ENCODE results near the gene NUCKS1. TPM values are rescaled to one million over a fixed set of nuclear protein-coding genes. Genes with fewer than 3 reads are reported as not detected.

Gene NUCKS1
- total and polyA plus RNA-seq, 2 of the 13 experiments (the other 11 are each of a cell fraction or from before 2014, with no cell fraction given), result 35.5 to 117 TPM

DNA sequence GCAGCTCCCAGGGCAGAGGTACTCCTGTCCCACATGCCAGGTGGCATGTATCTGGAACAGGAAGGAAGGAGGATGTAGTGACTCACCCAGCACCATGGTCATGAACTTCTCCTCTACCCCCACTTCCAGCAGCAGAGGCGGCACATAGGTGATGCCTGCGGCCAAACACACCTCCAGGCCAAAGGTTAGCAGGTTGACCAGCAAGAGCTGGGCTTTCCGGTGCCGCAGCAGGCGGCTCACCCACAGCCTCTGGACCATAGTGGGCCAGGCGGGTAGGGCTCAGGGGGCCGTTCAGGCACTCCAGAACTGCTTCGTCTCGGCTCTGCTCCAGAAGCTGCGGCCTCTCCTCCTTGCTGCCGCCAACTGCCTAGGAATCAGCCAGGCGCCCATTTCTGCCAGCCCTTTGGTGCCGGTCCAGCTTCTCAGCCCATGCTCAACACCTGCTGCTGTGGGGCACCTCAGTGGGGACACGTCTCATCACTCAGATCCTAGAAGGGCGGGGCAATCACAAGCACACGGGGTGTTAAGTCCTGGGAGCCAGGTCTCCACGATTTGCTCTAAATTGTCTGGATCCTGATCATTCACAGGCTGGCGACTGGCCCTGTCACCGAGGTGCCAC, 85.5 kb downstream of the NUCKS1 start (continued):
- TF ChIP-seq ZBTB10 (CRISPR knock-in tag; IDR thresholded peaks at IDR 0.05; ENCODE audit: borderline replicate concordance) (no peak), ZNF274 (CRISPR knock-in tag; IDR thresholded peaks at IDR 0.05) (0 out of 2 replicates have a peak, but pooled peaks have one; percentile 39), BORCS8-MEF2B (CRISPR knock-in tag; IDR thresholded peaks at IDR 0.05) (no peak), ESRRA (CRISPR knock-in tag; IDR thresholded peaks at IDR 0.05; ENCODE audit: low read depth) (no peak), NPAS2 (CRISPR knock-in tag; IDR thresholded peaks at IDR 0.05; ENCODE audit: borderline replicate concordance) (no peak), SYNCRIP (IDR thresholded peaks at IDR 0.05; ENCODE audit: insufficient read depth, low read depth, low read length) (no peak), KDM5B (CRISPR knock-in tag; IDR thresholded peaks at IDR 0.05; ENCODE audit: borderline replicate concordance) (peak; percentile 33; the same call in 1 of the 2 replicates), SNAPC5 (CRISPR knock-in tag; IDR thresholded peaks at IDR 0.05; ENCODE audit: borderline replicate concordance) (no peak), ZNF124 (CRISPR knock-in tag; IDR thresholded peaks at IDR 0.05) (no peak), ZC3H13 (CRISPR knock-in tag; IDR thresholded peaks at IDR 0.05) (no peak), ATM (IDR thresholded peaks at IDR 0.05; ENCODE audit: borderline replicate concordance) (no peak)
- TF ChIP-seq, protein P1, sequence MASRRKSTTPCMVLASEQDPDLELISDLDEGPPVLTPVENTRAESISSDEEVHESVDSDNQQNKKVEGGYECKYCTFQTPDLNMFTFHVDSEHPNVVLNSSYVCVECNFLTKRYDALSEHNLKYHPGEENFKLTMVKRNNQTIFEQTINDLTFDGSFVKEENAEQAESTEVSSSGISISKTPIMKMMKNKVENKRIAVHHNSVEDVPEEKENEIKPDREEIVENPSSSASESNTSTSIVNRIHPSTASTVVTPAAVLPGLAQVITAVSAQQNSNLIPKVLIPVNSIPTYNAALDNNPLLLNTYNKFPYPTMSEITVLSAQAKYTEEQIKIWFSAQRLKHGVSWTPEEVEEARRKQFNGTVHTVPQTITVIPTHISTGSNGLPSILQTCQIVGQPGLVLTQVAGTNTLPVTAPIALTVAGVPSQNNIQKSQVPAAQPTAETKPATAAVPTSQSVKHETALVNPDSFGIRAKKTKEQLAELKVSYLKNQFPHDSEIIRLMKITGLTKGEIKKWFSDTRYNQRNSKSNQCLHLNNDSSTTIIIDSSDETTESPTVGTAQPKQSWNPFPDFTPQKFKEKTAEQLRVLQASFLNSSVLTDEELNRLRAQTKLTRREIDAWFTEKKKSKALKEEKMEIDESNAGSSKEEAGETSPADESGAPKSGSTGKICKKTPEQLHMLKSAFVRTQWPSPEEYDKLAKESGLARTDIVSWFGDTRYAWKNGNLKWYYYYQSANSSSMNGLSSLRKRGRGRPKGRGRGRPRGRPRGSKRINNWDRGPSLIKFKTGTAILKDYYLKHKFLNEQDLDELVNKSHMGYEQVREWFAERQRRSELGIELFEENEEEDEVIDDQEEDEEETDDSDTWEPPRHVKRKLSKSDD (CRISPR knock-in tag; IDR thresholded peaks at IDR 0.05; ENCODE audit: low read depth), result no peak
- TF ChIP-seq, protein P2, sequence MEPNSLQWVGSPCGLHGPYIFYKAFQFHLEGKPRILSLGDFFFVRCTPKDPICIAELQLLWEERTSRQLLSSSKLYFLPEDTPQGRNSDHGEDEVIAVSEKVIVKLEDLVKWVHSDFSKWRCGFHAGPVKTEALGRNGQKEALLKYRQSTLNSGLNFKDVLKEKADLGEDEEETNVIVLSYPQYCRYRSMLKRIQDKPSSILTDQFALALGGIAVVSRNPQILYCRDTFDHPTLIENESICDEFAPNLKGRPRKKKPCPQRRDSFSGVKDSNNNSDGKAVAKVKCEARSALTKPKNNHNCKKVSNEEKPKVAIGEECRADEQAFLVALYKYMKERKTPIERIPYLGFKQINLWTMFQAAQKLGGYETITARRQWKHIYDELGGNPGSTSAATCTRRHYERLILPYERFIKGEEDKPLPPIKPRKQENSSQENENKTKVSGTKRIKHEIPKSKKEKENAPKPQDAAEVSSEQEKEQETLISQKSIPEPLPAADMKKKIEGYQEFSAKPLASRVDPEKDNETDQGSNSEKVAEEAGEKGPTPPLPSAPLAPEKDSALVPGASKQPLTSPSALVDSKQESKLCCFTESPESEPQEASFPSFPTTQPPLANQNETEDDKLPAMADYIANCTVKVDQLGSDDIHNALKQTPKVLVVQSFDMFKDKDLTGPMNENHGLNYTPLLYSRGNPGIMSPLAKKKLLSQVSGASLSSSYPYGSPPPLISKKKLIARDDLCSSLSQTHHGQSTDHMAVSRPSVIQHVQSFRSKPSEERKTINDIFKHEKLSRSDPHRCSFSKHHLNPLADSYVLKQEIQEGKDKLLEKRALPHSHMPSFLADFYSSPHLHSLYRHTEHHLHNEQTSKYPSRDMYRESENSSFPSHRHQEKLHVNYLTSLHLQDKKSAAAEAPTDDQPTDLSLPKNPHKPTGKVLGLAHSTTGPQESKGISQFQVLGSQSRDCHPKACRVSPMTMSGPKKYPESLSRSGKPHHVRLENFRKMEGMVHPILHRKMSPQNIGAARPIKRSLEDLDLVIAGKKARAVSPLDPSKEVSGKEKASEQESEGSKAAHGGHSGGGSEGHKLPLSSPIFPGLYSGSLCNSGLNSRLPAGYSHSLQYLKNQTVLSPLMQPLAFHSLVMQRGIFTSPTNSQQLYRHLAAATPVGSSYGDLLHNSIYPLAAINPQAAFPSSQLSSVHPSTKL (CRISPR knock-in tag; IDR thresholded peaks at IDR 0.05), result peak; percentile 53

Measured in HepG2 (cell line).